AG04449 (cell line): ENCODE results near the gene SMAD5.

Experiments
- CTCF ChIA-PET: fragments of 350-600 bp; formaldehyde crosslinking; extraction: SDS; loops from one replicate; lab custom pipeline; 2021; ENCODE audit warnings: antibody characterized with exemption; lab: Yijun Ruan, JAX
- POLR2A ChIA-PET: fragments of 400-600, 350-600 bp; formaldehyde crosslinking; extraction: SDS; loops from one replicate; lab custom pipeline; 2020; ENCODE audit warnings: antibody characterized with exemption, inconsistent platforms; lab: Yijun Ruan, JAX
- DNase-seq: peaks from one replicate; pipeline ENCODE4 v3.0.0-alpha.2; 2010; ENCODE audit warnings: low read depth, low spot score
- H3K4me3 ChIP-seq: 2 replicates; pipeline ENCODE4 v1.5.1; 2011; ENCODE audit warnings: low read depth, mild to moderate bottlenecking, control low read depth, low read length
- TF ChIP-seq, protein P1 (sequence below): IDR thresholded peaks from one replicate; pipeline ENCODE4 v1.5.1; 2011; ENCODE audit warnings: mild to moderate bottlenecking, moderate library complexity, low read length, control low read depth, inconsistent platforms; ENCODE audit not compliant: insufficient read depth; ENCODE audit errors: missing control alignments

The SMAD5 gene

DNA sequence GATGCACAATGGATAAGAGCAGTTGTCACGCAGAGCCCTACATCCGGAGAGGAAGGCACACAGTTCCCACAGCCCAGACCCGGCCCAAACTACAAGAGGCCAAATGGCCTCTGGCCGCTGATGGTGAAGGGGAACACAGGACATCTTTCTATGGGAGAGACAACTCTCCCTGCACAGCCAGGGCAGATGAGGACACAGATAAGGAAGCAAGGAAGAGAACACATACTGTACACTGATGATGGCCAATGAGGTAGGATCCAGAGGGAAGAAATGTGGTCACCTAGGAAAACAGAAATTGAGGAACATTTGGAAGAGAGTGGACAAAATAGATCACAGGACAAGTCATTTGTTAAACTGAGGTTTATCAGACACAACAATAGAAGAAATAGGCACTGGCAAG lies 88.7 kb downstream of the SMAD5 start:
- CTCF ChIA-PET = no interaction called here
- TF ChIP-seq, protein P1, sequence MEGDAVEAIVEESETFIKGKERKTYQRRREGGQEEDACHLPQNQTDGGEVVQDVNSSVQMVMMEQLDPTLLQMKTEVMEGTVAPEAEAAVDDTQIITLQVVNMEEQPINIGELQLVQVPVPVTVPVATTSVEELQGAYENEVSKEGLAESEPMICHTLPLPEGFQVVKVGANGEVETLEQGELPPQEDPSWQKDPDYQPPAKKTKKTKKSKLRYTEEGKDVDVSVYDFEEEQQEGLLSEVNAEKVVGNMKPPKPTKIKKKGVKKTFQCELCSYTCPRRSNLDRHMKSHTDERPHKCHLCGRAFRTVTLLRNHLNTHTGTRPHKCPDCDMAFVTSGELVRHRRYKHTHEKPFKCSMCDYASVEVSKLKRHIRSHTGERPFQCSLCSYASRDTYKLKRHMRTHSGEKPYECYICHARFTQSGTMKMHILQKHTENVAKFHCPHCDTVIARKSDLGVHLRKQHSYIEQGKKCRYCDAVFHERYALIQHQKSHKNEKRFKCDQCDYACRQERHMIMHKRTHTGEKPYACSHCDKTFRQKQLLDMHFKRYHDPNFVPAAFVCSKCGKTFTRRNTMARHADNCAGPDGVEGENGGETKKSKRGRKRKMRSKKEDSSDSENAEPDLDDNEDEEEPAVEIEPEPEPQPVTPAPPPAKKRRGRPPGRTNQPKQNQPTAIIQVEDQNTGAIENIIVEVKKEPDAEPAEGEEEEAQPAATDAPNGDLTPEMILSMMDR = no peak
- H3K4me3 ChIP-seq = no peak overlapping the region
- POLR2A ChIA-PET = no interaction called here
- DNase-seq = no peak

DNA sequence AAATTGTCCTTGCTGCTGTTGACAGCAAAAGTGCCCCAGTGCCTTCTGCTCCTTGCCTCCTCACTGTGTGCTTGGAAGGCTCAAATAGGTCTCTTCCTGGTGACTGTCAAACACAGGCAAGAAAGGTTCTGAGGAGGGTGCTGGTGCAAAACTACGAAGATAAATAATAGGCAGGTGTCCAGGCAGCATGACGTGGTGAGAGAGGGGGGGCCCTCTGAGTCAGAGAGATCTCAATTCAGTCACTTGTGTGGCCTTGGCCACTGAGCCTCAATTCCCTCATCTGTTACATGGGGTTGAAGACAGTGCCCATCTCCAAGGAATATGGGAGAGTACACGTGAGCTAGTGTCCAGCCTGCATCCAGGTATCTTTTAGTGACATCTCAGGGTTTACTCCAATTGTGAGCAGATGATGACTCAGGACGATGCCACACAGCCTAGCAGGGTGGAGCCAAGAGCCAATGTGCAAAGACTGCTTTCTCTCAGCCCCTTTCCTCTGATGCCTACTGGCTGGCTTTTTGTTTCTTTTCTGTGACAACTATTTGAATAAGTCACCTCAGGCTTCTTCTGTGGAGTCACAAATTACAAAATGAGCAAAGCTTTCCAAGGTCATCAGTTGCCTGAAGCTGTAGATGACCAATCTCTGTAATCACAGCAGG lies 90.1 kb downstream of the SMAD5 start:
- H3K4me3 ChIP-seq = no peak overlapping the region
- DNase-seq = no peak
- ChIA-PET POLR2A (no interaction called here), CTCF (interaction anchor here (0.7 to 3.2 kb wide), 3 partner anchors 10 to 13 kb away, joined by 3 to 25 read pairs (median 3); no protein-coding TSS in a partner anchor)
- TF ChIP-seq, protein P1 = no peak

DNA sequence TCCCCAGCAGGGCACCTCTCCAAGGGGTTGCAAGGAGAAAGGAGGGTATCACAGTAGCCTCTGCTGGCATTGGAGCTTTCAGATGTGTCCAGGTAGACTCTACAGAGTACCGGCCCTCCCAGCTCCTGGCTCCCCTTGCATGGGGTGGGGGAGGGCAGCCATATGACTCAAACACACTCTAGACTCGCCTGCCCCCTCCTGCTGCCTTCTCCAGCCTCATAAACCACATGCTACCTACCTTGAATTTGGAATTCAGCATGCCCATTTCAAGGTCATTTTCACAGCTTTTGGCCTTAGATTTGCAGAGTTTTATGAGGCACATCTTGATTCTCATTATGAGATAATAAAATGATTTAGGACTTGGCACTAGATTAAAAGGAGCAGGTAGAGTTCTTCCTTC lies 93.2 kb downstream of the SMAD5 start:
- TF ChIP-seq, protein P1 = no peak
- CTCF ChIA-PET = interaction anchor here (0.8 to 3.2 kb wide), 3 partner anchors 9 to 24 kb away, joined by 3 to 25 read pairs (median 4); no protein-coding TSS in a partner anchor
- DNase-seq = no peak
- POLR2A ChIA-PET = no interaction called here
- no peak overlapping the region for H3K4me3 ChIP-seq

DNA sequence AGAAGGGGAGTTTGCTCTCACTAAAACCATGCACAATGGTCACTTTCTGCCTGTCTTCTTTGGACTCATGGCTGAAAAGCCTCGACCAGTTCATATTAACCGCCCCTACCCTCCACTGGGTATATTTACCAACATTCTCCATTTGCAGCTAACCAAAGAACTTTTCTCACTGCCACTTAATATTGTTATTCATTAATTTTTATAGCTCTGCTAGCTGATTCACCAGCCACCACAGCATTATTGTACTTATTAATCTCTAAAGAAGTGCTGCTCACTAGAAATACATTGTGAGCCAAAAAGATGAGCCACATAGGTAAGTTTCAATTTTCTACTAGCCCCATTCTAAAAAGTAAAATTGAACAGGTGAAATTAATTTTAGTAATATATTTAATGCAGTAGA lies 93.8 kb downstream of the SMAD5 start:
- DNase-seq = no peak
- CTCF ChIA-PET = interaction anchor here (1.5 to 1.6 kb wide), 2 partner anchors 9 to 14 kb away, joined by 3 to 7 read pairs; no protein-coding TSS in a partner anchor
- TF ChIP-seq, protein P1 = no peak
- H3K4me3 ChIP-seq = no peak overlapping the region
- POLR2A ChIA-PET = no interaction called here

DNA sequence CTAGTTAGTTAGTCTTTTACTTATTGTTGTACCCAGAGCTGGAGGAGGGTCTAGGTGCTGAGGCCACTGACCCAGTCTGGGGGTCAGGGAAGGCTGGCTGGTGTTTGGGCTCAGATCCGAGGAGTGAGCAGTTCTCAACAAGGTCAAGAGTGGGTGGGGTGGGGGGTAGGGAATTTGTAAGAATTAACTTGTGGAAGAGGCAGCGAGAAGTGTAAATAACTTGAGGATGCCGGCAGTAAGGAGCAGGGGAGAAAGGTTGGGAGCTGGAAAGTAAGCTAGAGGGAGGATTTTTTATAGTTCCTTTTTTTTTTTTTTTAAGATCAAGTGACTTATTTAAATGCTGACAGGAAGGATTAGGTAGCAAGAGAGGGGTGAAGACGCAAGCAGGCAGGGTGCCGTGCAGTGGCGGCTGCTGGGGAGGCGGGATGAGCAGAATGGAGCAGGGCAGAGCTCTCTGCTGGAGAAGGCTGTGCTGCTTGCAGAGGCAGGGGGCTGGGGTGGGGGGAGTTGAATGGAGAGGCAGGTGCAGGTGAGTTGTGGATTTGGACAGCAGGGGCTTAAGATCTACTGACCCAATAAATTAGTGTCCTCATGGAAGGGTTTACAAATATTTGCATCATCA lies 95.6 kb downstream of the SMAD5 start:
- CTCF ChIA-PET = no interaction called here

DNA sequence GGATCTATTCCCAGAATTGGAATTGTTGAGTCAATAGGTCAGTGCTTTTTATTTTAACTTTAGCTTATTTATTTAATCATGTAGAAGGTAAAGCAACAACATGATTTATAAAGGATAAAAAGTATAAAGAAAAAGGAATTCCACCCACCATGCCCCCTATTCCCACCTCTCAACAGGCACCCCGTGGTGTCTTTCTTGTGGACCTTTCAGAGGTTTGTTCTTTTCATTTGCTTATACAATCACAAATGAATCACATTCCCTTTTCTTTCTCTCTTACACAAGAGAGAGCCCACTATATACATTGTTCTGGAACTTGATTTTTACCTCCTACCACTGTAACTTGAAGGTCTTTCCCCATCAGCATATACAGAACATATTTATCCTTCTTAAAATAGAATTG lies 97.5 kb downstream of the SMAD5 start:
- TF ChIP-seq, protein P1 = no peak
- DNase-seq = no peak
- ChIA-PET POLR2A (no interaction called here), CTCF (no interaction called here)
- H3K4me3 ChIP-seq = no peak overlapping the region

More for the DNA sequence above, 95.6 kb downstream of the SMAD5 start:
- no peak overlapping the region for H3K4me3 ChIP-seq
- no peak for DNase-seq
- POLR2A ChIA-PET = no interaction called here
- TF ChIP-seq, protein P1 = no peak
